GM19455 (cell line): ENCODE results near the gene GALNT7.
"Not testable (repeated sequence)": the region's sequence is repeated elsewhere in the genome, so short reads cannot be mapped to it uniquely, and the experiment has no call there.

ENCODE experiments used
- ATAC-seq: cut with Tn5 transposase; IDR thresholded peaks from one replicate; pipeline ENCODE4 v1.9.1; 2021; ENCODE audit not compliant: unreplicated experiment

Gene GALNT7

DNA sequence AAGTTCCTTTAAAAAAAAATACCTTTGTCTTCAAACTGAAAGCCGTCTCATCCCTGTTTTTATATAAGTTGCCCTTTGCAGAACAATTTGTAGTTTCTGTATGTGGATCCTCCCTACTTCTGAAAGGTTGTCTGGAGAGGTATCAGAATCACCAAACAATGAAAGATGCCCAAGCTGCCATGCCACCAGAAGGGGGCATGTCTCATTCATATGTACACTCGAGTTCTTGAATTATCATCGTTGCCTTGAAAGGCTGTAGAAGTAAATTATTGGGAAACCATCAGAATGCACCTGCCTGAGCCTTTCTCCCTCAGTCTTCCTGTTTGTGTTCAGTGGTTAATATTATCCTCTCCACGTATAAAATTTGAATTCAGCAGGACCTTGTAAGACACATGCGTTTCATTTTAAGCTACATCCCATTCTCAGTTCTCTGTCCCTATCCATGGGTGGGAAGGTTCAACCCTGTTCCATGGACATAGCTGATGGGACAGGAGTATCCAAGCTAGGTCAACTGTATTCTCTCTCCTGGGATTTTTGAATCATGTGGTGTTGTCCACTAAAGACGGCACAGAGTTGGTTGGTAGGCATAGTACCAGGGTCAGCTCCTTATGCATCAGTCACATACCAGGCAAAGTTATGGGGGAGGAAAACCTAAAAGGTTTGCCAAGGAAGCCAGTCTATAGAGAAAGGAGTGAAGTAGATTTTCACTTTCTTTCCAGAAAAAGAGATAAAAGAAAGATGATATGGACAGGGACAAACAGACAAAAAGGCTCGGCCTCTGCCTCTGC, 24.0 kb downstream of the GALNT7 start:
- no peak for ATAC-seq

GRCh38 chr4:173194157-173194556, 25.5 kb downstream of the GALNT7 start:
- ATAC-seq, result no peak

GRCh38 chr4:173195109-173195508, 26.5 kb downstream of the GALNT7 start:
- no peak for ATAC-seq

DNA sequence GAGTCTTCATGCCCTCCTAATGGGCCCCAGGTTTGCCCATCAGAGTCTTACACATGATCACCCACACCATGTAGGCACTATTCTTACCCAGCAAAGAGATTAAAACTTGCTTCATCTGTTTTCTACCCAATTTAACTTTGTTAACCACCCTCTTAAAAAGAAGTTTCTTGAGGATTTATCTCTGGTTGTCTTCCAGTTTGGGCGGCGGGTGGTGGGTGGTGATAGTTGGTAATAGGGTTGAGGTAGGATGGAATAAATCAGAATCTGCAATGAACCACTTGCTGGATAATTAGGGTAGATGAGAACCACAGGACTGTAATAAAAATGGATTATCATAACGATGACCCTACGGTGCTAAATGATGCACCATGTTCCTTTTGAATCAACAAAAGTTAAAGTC, 30.9 kb downstream of the GALNT7 start:
- no peak for ATAC-seq

- ATAC-seq, result no peak
Measured at GRCh38 chr4:173200103-173200884, 31.7 kb downstream of the GALNT7 start.

- ATAC-seq, result no peak
Measured at GRCh38 chr4:173202395-173202794, 33.8 kb downstream of the GALNT7 start.

DNA sequence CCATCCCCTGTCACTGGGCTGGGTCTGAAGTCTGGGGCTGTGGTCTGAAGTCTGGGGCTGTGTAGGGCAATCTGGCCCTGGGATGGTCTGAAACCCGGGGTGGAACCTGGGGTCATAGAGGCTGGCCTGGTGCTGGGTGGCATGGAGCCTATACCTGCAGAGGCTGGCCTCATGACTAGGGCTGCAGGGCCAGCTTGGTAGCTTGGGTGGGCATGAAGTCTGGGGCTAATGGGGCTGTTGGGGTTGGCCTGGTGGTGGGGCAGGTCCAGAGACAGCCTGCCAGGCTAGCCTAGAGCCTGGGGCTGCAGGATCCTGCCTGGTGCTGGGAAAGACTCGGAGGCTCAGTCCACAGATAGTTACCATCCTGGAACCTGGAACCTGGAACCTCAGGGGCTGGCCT, 37.0 kb downstream of the GALNT7 start:
- ATAC-seq, result no peak

GRCh38 chr4:173208420-173208819, 39.8 kb downstream of the GALNT7 start:
- no peak for ATAC-seq

- ATAC-seq, result no peak
Measured at GRCh38 chr4:173211222-173211621, 42.6 kb downstream of the GALNT7 start.

DNA sequence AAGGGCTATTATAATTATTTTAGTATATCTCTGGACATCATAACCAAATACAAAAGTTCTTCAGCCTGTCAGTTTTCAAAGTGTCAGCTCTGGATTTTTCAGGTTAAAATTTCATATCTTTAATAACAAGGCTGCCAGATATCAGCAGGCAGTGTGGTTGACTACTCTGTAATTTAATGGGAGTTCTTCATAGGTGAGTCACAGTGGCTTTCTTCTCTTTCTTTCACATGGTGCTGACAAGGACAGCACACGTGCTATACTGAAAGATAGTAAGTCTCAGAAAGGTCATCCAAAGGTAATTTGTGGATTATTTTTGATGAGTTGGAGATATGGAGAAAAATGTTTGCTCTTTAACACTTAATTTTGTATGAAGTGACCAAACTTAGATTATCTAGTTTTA, 43.2 kb downstream of the GALNT7 start:
- ATAC-seq, result no peak

GRCh38 chr4:173212379-173212778, 43.8 kb downstream of the GALNT7 start:
- no peak for ATAC-seq

DNA sequence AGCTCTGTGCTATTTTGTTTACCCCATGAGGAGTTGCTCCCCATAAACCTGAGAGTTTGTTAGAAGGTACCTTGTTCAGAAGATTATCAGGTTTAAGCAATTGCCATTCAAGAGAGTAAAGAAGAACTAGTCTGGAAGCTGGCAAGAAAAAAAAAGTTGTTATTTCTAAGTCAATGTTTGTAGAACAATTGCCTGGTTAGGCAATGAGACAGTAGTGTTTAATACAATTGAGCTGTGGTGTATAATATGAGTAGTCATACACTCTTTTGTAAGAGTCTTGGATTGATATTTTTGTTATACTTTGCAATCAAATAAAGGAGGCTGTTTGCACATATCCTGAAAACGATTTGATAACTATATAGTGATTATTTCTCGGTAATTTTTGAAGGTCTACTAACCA, 44.7 kb downstream of the GALNT7 start:
- no peak for ATAC-seq

DNA sequence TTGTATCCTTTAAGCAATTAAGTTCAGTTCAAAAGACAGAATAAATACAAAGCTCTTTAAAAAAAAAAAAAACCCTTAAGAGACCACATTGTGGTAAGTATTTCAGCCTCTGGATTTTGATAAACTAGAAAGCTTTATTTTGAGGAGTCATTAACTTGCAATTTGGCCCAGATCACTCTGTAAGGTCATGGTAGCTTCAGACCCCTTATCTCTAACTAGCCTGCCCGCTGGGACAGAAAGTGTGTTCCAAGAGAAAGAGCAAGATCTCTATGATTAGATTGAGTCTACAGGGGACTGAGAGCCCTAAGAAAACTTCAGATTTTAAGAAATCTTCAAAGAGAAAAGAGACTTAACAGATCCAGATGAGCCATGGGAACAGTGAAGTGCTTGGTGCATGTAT, 45.6 kb downstream of the GALNT7 start:
- no peak for ATAC-seq

GRCh38 chr4:173214661-173215060, 46.0 kb downstream of the GALNT7 start:
- ATAC-seq, result no peak

DNA sequence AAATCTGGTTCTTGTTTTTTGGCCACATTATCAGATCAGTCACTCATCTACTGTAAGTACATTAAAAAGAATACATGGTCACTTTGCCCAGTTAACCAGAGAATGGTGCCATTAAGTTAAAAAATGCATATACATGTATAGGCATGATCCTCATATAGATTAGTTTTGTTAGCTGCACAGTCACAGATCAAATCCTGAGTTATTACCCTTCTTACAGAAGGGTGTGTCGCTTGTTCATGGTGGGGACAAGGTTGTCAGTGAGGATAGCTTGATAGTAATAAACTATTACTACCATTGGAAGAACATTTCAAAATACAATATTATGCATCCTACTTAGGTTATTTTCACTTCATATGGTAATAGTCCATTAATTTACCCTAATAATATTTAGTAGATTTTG, 48.5 kb downstream of the GALNT7 start:
- ATAC-seq, result no peak

DNA sequence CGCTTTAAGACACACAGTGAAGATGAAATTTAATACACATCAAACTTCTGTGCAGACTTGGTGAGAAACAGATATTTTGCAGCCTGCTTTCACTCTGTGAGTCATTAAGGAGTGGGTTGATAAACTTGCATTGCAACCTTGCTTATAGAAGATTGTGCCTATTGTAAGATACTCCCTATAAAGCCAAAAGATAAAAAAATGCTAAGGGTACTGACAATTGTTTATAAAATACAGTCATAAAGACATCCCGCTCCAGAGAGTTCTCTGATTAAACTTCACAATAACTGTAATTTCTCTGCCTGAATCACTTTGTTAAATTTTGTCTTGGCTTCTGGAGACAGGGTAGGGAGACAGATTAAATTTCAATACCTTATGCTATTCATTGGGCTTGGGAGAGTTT, 49.1 kb downstream of the GALNT7 start:
- no peak for ATAC-seq

GRCh38 chr4:173218411-173219125, 50.0 kb downstream of the GALNT7 start:
- no peak for ATAC-seq

- not testable (repeated sequence) for ATAC-seq
Measured at GRCh38 chr4:173219126-173219437, 50.5 kb downstream of the GALNT7 start.

DNA sequence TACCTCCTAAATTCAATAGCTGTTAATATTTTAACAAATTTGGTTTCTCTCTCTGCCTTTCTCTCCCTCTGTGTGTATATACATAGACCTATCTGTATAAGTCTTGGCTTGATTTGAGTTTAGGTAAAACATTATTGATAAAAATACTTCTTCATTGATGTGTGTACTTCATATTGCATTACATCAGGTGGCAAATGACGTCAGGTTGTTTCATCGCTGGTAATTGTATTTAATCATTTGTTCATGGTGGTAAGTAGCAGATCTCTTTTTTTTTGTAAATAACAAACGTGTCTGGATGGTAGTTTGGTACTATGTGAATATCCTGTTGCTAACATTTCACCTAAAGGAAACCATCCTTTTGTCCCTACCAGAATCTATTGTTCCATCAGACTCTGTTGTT, 55.1 kb downstream of the GALNT7 start:
- ATAC-seq, result no peak

- ATAC-seq, result no peak
Measured at GRCh38 chr4:173226401-173226888, 57.8 kb downstream of the GALNT7 start.

DNA sequence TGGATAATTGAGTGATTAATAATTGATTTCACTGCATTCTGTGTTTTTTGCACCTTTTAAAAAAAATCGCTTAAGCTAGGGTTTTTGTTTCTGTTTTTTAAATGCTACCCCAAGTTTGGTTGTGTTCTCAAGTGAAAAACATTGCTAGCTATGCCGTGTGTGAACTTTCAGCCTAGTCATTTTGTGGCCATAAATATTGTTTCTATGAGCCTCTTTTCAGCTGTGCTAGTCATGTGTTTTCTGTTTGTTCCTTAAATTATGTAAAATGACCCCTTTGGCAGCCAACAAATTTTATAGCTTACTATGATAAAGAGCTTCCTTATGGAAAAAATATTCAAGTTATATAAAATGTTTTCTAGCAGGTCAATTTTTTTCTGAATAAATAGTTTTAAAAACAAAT, 59.1 kb downstream of the GALNT7 start:
- ATAC-seq, result no peak

DNA sequence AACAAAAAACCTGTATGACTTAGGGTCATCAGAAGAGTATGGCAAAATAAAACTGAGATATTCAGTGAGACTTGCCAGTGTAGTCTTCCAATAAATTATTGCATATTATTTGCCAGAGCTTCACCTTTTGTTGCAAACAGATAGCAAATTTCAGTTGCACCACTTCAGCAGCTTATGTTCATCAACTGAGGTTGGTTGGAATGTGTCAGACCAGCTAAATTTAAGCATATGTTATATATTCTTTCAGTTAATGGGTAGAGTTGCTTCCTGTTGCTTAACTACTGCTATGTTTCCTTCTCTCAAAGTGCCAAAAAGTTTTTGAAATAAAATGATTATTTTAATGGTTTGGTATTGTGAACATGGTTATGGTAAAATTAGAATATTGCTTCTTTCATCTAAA, 61.5 kb downstream of the GALNT7 start:
- no peak for ATAC-seq
